Skeletal muscle cell (primary cell): ENCODE results near the gene SFXN5.

ENCODE experiments used
- DNase-seq: peaks from one replicate; pipeline ENCODE4 v3.0.0-alpha.2; 2010; ENCODE audit warnings: low read depth
- H3K4me3 ChIP-seq: 2 replicates; pipeline ENCODE4 v1.5.1; 2011; ENCODE audit warnings: low read depth, mild to moderate bottlenecking, control low read depth, low read length, moderate library complexity

SFXN5 gene

GRCh38 chr2:72988726-72989273 is 82.7 kb downstream of the SFXN5 start:
- DNase-seq: no peak
- H3K4me3 ChIP-seq: no peak overlapping the region

GRCh38 chr2:72988041-72988440 is 83.5 kb downstream of the SFXN5 start:
- DNase-seq: no peak

DNA sequence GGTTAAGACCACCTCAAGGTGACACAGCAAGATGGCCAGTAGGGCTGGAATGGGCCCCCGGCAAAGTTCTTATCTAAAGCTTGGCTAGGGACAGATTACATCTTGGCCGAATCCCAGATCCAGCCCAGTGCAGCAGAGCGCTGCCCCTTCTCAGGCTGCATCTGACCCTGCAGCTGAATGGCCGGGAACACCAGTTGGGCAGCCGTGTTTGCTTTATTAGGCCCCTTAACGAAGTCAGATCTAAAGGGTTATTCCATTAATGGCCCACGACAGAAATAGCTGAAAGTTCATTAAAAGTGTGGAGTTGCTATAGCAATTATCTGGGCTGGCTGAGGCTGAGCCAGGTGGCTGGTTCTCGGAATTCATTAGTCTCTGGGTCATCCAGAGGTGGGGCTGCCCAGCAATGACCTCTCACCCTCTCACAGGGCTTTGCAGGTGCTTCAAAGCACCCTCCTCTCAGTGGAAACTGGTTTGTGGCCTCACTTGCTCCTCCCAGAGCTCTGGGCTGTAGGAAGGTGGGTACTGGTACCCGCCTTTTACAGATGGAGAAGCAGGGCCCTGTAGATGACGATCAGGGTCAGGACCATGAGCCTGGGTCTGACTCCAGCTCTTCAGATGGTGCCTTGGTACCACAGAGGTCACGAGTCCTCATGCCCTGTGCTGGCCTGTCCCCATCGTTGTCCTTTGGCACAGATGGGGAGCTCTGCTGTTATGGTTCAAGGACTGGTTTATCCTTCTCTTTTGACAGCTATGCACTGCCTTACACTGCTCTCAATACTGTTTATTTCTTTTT is 85.4 kb downstream of the SFXN5 start:
- no peak for DNase-seq
- no peak overlapping the region for H3K4me3 ChIP-seq

More at GRCh38 chr2:72988041-72988440, 83.5 kb downstream of the SFXN5 start:
- no peak overlapping the region for H3K4me3 ChIP-seq

- no peak overlapping the region for H3K4me3 ChIP-seq
- no peak for DNase-seq
Observed at GRCh38 chr2:72985136-72985535, 86.4 kb downstream of the SFXN5 start.

GRCh38 chr2:72984172-72984671 is 87.3 kb downstream of the SFXN5 start:
- H3K4me3 ChIP-seq: no peak overlapping the region
- no peak for DNase-seq

DNA sequence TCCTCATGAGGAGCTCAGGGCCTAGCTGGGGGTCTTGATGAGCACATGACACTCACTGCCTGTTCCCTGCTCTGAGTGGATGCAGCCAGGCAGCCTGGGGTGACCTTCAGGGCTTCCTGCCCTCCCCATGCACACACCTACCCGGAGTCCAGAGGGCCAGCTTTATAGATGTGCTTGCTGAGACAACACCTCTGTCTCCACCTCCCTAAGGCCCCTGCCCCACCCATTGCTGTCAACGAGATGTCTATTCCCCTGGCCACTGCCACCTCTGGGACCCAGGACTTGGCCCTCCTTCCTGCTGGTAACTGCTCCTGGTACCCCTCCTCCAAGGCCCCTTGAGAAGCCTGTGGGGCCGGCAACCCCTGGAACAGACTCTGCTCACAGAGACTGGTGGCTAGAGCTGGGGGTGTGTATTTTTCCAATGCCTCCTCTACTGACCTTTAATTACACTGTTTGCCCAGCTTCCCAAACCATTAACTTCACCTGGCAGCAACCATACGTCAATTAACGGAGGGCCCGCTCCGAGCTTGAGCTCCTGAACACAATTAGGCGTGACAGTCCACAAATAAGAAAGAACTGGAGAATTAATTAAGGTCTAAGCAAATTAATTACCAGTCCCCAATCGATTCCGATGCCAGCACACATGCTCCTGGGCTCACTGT is 87.9 kb downstream of the SFXN5 start:
- no peak overlapping the region for H3K4me3 ChIP-seq
- DNase-seq: no peak

GRCh38 chr2:72982781-72983499 is 88.6 kb downstream of the SFXN5 start:
- no peak for DNase-seq
- H3K4me3 ChIP-seq: no peak overlapping the region

- DNase-seq: no peak
- no peak overlapping the region for H3K4me3 ChIP-seq
Observed at GRCh38 chr2:72982219-72982618, 89.3 kb downstream of the SFXN5 start.

DNA sequence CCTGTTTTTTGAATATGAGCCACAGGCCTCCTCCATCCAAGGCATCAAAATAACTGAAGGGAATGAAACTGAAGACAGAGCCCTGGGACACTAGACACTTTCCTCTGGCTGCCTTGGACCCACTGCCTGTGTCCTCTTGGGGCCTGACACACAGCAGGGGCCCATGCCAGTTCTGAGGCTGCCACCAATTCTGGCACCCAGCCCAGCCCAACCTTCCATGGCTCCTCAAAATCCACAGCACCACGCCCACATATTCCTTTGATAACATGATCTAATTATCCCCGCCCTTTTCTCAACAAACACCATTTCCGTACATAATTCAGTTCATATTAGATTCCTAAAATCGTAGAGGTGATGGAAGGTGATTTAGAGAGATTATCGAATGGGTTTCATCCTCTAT is 90.0 kb downstream of the SFXN5 start:
- no peak for DNase-seq
- H3K4me3 ChIP-seq: no peak overlapping the region

GRCh38 chr2:72980535-72981217 is 90.8 kb downstream of the SFXN5 start:
- DNase-seq: no peak
- no peak overlapping the region for H3K4me3 ChIP-seq

DNA sequence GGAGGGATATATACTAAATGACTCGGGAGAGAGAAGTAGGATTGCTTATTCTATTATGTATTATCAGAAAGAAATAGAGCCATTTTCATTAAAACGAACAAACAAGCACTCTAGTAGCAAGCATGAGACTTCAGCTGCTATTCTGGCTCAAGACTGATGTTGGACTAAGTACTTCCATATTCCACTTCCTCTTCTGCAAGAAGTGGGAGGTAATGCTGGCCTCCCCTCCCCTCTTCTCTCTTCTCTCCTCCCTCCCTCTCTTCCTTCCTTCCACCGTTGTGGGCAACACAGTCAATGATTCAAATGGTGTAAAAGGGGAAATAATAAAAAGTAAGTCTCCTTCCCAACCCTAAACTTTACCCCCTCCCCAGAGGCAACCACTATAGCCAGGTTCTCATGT is 91.6 kb downstream of the SFXN5 start:
- H3K4me3 ChIP-seq: no peak overlapping the region
- DNase-seq: no peak

DNA sequence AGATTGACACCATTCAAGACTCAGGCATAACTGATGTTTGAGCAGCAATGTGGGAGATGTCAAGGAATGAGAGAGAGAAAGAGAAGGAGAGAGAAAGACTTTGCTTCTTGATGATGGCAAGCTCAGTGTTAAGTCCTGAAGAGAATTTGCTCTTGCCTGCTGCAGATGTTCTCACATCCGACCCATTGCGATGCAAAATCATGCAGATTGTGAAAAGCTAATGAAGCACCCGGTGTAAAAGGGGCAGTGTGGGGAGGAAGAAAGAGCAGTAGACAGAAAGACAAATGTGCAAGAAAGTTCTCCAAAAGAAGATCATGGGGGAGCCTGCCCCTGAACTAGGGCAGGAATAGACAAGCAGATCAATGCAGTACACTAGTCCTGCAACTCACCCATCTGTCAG is 96.5 kb downstream of the SFXN5 start:
- no peak overlapping the region for H3K4me3 ChIP-seq
- DNase-seq: no peak

DNA sequence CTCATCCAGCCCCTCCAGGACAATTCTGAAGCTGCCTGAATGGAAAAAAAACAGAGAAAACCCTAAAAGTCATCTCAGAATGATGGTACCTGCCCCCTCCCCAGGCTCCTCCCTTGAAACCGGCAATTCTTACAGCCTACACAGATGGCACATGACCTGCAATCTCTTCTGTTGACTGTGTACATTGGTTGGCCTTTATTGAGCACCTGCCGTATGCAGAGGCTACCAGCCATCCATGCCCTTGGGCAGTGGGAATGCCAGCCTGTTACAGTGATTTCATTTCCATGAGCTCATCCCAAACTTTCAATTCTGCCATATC is 97.1 kb downstream of the SFXN5 start:
- DNase-seq: no peak
- no peak overlapping the region for H3K4me3 ChIP-seq

GRCh38 chr2:72973566-72974435 is 97.7 kb downstream of the SFXN5 start:
- no peak overlapping the region for H3K4me3 ChIP-seq
- DNase-seq: no peak

DNA sequence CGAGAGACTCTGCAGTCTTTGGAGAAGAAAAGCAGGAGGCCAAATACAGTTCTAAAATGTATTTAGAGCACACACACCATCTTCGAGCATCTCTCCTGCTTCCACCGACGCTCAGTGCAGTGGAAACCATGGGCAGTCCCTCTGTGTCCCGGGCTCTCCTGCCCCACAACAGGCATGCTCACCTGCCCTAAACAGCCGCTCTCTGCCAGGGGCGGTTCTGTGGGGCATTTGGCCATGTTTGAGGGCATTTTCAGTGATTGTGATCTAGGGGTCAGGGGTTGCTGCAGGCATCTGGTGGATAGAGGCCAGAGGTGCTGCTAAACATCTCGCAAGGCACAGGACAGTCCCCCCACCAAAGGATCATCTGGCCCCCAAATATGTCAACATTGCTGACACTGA is 98.4 kb downstream of the SFXN5 start:
- DNase-seq: no peak

GRCh38 chr2:72972352-72973136 is 99.0 kb downstream of the SFXN5 start:
- no peak overlapping the region for H3K4me3 ChIP-seq
- DNase-seq: no peak

More for the DNA sequence above, 98.4 kb downstream of the SFXN5 start:
- H3K4me3 ChIP-seq: no peak overlapping the region

- no peak for DNase-seq
- H3K4me3 ChIP-seq: no peak overlapping the region
Observed at GRCh38 chr2:72971036-72971435, 100.5 kb downstream of the SFXN5 start.

DNA sequence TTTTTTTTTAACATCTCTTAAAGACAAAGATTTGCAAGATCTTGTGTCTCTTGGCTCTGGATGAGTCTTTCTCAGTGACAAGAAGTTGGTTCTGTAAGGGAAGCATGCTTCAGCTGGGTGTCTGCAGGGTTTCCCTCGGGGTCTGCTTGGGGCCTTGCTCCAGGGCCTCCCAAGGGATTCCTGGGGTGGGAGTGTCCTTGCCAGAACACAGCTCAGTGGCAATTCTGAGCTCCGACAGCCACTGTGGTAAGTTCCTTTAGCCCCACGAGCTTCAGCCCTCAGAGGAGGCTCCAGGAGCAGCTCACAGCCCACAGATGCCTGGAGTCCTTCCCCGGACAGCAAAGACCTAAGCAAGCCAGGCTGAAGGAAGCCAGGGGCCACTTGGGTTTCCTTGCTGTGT is 101.8 kb downstream of the SFXN5 start:
- DNase-seq: no peak

More for the DNA sequence above, 101.8 kb downstream of the SFXN5 start:
- no peak overlapping the region for H3K4me3 ChIP-seq
